Effector CD4-positive, alpha-beta T cell (primary cell): ENCODE data around the gene MTCL3.

Experiments used
- DNase-seq: peaks from one replicate; pipeline ENCODE4 v3.0.0-alpha.2; 2020

The MTCL3 gene

GRCh38 chr6:127518710-127519468 is at the start of gene MTCL3:
MTCL3 (minus strand) TSS chr6:127519335.
- DNase-seq, result no peak

DNA sequence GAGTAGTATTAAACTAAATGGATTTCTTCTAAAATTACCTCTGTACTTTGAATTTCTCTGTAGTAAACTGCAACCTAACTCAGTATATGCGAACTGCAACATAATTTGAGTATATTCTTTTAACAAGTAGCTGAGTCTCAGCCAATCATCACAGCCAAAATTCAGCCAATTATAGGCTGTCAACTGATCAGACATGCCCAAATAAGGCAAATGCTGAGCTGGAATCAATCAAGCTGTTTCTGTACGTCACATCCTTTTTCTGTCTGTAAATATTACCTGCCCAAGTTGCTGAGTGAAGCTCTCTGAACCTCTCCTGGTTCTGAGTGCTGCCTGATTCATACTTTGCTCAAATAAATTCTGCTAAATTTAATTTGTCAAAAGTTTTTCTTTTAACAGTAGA is 48.3 kb upstream of the MTCL3 start:
- no peak for DNase-seq

- DNase-seq, result no peak
These were observed 47.5 kb upstream of the MTCL3 start for GRCh38 chr6:127566651-127567050.

DNA sequence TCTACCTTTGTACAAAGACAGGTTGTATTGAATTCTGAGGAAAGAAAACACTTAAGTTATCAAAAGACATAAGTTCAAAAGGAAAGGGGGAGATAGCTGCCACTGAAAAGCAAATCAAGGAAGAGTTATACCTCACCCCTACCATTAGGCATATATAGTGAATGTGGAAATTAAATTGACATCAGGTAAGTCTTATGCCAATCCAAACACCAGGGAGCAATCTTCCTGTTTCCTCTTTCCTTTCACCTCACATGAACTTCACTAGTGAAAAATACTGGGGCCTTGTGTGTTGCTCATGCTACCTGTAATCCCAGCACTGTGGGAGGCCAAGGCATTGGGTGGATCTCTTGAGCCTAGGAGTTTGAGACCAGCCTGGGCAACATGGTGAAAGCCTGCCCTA is 47.0 kb upstream of the MTCL3 start:
- no peak for DNase-seq

- no peak for DNase-seq
These were observed 45.6 kb upstream of the MTCL3 start for GRCh38 chr6:127564761-127565160.

DNA sequence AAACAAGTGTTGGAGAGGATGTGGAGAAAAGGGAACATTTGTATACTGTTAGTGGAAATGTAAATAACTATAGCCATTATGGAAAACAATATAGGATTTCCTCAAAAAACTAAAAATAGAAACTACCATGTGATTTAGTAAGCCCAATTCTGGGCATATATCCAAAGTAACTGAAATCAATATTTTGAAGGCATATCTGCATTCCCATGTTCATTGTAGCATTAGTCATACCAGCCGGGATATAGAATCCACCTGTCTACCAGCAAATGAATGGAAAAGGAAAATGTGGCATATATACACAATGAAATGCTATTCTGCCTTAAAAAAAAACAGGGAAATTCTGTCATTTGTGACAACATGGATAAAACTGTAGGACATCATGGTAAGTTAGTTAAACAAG is 42.5 kb upstream of the MTCL3 start:
- DNase-seq, result no peak

DNA sequence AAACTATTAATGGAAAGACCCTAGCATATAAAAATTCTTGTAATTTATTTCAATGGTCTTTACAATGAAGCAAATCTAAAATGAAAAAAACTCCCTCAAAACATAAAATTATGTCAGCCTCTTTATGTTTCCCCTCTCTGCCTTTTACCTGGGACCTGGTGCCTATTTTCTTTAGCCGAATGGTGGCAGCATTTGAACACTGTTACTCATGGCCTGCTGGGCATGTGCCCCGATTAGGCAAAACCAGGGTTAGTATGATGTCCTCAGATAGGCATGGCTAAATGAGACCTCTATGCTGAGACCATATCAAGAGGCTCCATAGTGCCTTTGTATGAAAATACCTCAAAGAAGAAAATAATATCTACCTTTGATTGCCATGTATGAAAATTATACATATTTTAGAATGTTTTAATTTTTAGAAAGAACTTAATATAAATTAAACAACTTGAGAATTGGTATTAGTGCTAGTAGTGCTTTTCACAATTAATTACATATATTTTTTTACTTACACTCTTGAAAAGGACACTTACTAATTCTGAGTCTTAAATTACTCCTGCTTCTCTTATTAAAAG is 35.4 kb upstream of the MTCL3 start:
- no peak for DNase-seq

- no peak for DNase-seq
These were observed 31.3 kb upstream of the MTCL3 start for GRCh38 chr6:127550403-127550802.

DNA sequence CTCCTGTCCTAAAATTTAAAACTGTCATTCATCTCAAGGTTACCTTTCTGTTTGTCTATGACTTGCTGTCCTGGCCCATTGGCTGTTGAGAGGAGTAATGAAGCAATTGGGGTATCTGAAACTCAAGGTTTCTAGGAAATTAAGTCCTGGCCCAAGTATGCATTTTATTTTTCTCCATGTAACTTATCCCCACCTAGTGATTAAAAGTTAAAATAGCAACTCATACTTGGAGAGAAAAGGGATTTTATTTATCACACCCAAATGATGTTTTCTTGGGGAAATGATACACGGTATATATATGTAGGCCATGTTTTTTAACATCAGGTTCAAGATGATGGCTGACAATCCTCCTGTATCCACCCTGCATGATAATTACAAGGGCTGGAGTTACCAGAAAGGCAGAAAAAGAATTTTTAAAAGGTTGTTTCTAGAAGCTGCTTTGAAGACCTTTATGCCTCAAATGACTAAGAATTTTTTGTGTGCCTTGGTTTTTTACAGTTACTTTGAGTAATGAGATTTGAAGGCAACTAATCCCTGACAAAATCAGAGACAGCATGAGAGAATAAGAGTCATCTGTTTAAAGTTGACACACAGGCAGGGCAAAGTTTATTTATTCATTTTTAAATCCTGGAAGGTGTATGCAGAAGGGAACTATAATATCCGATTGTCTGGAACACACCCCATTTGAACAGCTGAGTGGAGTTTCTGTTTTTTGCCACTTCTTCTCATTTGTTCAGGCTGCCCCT is 28.9 kb upstream of the MTCL3 start:
- no peak for DNase-seq

DNA sequence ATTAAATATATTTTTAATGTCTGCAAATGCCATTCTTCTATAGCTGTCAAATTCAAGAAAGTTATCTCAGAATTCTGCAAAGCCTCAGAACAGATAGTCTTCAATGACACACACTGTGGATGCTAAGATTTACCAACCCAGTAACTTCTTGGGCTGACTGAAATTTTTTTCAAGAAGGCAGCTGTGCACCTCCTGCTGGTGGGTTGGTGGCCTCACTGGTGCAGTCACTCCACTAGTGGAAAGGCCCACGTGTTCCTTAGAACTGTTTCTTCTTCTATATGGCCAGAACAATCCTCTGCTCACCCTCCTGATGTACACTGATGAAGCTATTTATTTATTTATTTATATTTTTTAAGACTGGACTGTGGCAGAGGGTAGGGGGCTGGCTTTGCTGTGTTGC is 28.1 kb upstream of the MTCL3 start:
- DNase-seq, result no peak

- DNase-seq, result no peak
These were observed 20.1 kb upstream of the MTCL3 start for GRCh38 chr6:127539272-127539671.

- no peak for DNase-seq
These were observed 19.7 kb upstream of the MTCL3 start for GRCh38 chr6:127538750-127539264.

- DNase-seq, result no peak
These were observed 14.6 kb upstream of the MTCL3 start for GRCh38 chr6:127533736-127534135.

- no peak for DNase-seq
These were observed 13.9 kb upstream of the MTCL3 start for GRCh38 chr6:127533011-127533410.

GRCh38 chr6:127522714-127523113 is 3.6 kb upstream of the MTCL3 start:
- no peak for DNase-seq

GRCh38 chr6:127520066-127520465 is 931 bp upstream of the MTCL3 start:
- no peak for DNase-seq

DNA sequence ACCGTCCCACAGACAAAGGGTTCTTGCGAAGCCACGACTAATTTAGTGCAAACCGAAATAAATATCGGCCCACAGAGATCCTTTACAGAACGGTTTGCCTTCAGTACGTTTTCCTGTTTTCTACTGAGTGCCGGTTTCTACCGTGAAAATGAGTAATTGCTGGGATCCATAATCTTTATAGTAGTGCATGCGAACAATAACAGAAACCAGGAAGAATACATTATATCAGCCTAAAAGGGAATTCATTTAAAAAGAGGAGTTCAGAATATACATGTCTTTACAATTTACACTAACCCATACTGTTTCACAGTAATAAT is 292 bp upstream of the MTCL3 start:
- no peak for DNase-seq

- no peak for DNase-seq
These were observed 885 bp downstream of the MTCL3 start for GRCh38 chr6:127518191-127518709.

DNA sequence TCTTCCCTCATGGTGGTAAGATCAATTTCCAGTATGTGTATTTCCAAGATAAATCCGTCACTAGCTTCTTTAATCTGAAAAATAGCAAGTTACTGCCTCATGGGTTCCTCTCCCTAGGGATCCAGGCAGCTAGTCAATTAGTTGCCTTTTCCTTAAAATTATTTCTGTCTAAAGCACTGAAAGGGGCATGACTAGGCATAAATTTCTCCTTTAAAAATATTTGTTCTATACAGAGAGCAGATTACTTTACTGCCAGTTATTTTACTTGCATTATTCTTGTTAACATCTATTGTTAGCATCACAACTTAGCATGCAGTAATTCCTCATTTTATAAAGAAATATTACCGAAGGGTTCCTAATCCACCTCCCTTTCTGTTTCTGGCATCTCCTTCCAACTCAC is 1.4 kb downstream of the MTCL3 start:
- DNase-seq, result no peak

DNA sequence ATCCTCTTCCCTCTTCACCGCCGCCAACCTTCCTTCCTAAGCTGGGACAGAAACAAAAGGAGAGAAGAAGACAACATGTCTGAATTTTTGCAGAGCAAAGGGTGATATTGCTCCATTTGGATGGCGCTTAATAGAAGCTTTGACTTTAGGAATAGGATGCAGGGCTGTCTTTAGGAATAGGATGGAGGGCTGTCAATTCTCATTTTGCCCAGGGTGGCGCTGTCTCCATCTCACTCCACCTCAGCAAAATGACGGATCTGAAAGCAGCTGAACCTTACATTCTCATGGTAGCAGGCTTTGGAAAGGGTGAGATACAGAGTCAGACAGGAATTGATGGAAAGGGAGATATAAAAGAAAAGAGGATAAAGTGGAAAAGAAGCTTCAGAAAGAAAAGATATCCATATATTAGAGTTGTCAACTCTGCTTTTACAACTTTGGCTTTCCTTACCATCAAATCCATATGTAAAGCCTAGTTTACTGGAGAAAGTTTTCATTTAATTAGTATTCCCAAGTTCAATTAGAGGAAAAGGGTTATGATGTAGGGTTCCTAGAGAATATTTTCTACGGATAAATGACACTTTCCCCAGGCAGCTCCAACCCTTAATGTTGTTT is 2.4 kb downstream of the MTCL3 start:
- peak; percentile 26 for DNase-seq

GRCh38 chr6:127515794-127516661 is 3.1 kb downstream of the MTCL3 start:
- peak; percentile 60 for DNase-seq

DNA sequence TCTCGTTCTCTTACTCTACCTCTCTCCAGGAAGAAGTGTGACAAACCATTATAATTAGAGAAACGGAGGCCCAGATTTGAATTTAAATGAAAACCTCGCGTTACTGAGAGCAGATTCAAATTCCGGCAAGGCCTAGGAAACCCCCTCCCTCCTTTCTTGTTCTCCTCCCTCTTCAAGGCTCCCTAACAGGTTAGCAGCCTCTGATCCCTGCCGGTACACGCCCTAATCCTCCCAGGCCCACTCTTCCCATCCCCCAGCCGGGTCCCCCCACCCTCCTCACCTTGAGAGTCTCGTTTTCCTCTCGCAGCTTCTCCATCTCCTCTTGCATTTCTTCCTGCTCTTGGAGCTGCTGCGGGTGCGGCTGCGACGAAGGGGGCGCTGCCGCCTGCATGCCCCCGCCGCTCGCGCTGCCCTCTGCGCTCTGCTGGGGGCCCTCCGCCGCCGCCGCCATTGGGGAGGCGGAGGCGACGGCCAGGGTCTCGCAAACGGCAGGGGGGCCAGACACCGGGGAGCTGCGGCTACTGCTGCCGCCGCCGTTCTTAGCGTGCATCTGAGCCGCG is 3.8 kb downstream of the MTCL3 start:
- DNase-seq, result peak; percentile 16
